Measurements from ENCODE around the gene NAV2.

The NAV2 gene

DNA sequence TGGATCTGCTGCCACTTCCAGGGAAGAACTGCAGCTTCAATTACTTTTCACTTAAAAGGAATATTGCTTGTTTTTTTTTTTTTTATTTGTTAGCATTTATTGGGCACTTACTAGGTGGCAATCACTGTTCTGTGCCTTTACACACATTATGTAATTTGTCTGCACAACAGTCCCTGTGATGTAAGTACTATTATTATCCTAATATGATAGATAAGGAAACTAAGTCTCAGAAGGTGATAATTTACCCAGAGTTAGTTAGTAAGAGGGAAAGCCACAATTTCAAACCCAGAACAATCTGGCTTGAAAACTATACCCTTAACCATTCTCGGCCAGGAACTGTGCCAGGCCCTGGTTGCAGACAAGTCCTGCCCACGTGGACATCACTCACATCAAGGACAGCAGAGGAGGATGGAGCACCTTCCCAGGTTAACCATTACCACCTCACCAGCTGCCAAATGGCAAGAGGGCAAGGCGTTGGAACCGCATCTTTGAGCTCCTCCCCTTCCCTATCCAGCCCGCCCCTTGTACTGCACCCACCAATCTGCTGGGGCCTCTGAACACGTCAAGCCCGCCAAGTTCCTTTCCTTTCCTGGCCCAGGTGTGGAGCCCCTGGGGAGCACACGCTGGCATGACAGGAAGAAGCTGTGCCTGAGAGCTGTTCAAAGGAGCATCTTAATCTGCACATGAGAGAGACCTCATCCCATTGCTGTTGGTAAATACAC, 78.4 kb downstream of the NAV2 start:
- no peaks in the 10 kb centered on the region for H3K9me3 ChIP-seq (ENCODE audit: low read depth, low read length)
- TF ChIP-seq FOXP2 (optimal IDR thresholded peaks at IDR 0.05; ENCODE audit: control extremely low read depth, extremely low read length, insufficient read depth) = no peak
- H3K36me3 ChIP-seq (ENCODE audit: insufficient read depth, low read length) = no peaks in the 10 kb centered on the region
- no peak overlapping the region for H3K4me3 ChIP-seq
- H3K9ac ChIP-seq (ENCODE audit: insufficient read length) = no peak overlapping the region
- no peak for DNase-seq (ENCODE audit: low read depth, low spot score)
- H3K27ac ChIP-seq = no peak overlapping the region

DNA sequence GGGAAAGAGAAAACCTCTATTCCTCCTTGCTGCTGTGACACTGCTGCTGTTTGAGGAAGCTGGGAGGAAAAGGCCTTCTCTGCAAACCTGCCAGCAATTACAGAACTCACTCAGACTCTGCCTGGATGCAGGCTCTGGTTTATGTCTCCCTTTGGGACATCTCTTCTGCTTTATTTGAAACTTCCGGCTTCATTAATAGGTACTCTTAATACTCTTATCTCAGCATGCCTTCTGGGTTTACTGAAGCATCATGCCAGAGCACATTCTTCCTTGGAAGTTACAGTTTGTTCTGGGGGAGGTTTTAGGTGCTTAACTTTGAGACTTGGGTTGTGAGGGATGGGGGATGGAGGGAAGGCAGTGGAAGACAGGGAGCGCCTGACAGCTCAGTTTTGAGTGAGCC, 79.9 kb downstream of the NAV2 start:
- no peaks in the 10 kb centered on the region for H3K36me3 ChIP-seq (ENCODE audit: insufficient read depth, low read length)
- H3K9ac ChIP-seq (ENCODE audit: insufficient read length) = no peak overlapping the region
- DNase-seq (ENCODE audit: low read depth, low spot score) = no peak
- no peak overlapping the region for H3K4me3 ChIP-seq
- H3K27ac ChIP-seq = no peak overlapping the region
- H3K9me3 ChIP-seq (ENCODE audit: low read depth, low read length) = no peaks in the 10 kb centered on the region
- TF ChIP-seq FOXP2 (optimal IDR thresholded peaks at IDR 0.05; ENCODE audit: control extremely low read depth, extremely low read length, insufficient read depth) (no peak), POLR2AphosphoS5 (IDR thresholded peaks at IDR 0.05; ENCODE audit: borderline replicate concordance, low read depth, low read length) (no peak), EZH2 (IDR thresholded peaks at IDR 0.05) (no peak)

DNA sequence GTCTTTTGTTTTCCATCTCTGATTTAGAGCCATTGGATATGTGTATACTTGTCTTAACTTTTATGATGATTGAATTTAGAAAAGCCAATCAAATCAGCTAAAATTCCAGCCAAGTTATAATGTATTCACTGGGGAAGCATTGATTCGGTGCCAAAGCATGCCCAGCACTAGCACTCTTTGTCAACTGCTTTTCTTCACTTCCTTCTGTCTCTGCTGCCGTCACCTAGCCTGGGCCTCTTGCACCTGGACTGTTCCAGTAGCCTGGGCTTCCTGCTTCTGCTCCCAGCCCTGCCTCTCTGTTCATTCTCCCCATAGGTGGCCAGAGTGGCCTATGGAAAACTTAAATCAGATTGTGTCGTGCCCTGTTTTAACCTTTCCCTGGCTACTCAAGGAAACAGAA, 80.7 kb downstream of the NAV2 start:
- no peaks in the 10 kb centered on the region for H3K9me3 ChIP-seq (ENCODE audit: low read depth, low read length)
- H3K9ac ChIP-seq (ENCODE audit: insufficient read length) = no peak overlapping the region
- TF ChIP-seq POLR2AphosphoS5 (IDR thresholded peaks at IDR 0.05; ENCODE audit: borderline replicate concordance, low read depth, low read length) (no peak), EZH2 (IDR thresholded peaks at IDR 0.05) (no peak), FOXP2 (optimal IDR thresholded peaks at IDR 0.05; ENCODE audit: control extremely low read depth, extremely low read length, insufficient read depth) (no peak)
- DNase-seq (ENCODE audit: low read depth, low spot score) = no peak
- no peak overlapping the region for H3K27ac ChIP-seq
- H3K4me3 ChIP-seq = no peak overlapping the region
- H3K36me3 ChIP-seq (ENCODE audit: insufficient read depth, low read length) = no peaks in the 10 kb centered on the region

DNA sequence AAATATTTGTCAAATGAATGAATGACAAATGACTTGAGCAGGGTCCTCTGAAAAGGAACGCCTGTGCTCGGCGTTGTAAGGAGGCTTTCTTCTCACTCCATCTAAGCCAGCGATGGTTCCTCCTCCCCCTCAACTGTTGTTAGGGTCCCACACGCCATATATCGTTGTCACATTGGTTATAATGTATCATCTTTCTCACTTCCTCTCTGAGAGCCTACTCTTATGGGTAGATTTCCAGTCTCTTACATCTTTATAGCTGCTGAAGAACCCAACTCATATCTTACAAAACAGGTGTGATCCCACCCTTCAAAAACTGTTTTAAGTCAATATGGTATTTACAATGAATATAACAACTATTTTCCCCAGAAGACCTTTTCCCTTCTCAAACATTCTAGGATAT, 81.5 kb downstream of the NAV2 start:
- no peak overlapping the region for H3K9ac ChIP-seq (ENCODE audit: insufficient read length)
- TF ChIP-seq FOXP2 (optimal IDR thresholded peaks at IDR 0.05; ENCODE audit: control extremely low read depth, extremely low read length, insufficient read depth) (no peak), EZH2 (IDR thresholded peaks at IDR 0.05) (no peak), POLR2AphosphoS5 (IDR thresholded peaks at IDR 0.05; ENCODE audit: borderline replicate concordance, low read depth, low read length) (no peak)
- no peaks in the 10 kb centered on the region for H3K36me3 ChIP-seq (ENCODE audit: insufficient read depth, low read length)
- no peak overlapping the region for H3K27ac ChIP-seq
- DNase-seq (ENCODE audit: low read depth, low spot score) = no peak
- H3K4me3 ChIP-seq = no peak overlapping the region
- H3K9me3 ChIP-seq (ENCODE audit: low read depth, low read length) = no peaks in the 10 kb centered on the region

DNA sequence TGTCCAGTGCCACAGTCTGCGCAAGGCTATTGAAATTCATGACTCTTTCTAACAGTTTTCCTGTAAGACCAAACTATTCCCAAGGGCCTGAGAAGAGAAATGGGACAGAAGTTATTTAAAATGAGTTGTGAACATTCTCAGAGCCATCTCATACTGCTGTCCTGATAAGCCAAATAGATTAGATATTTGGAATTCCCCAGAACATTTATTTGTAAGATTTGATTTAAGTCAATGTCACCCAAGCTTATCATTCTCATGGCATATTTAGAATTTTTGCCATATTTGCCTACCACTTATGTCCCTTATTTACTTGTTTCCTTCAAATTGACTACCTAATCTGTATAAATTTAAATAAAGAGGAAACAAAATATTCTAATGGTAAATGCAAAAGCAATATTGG, 82.4 kb downstream of the NAV2 start:
- no peak for DNase-seq (ENCODE audit: low read depth, low spot score)
- Histone ChIP-seq H3K9ac (ENCODE audit: insufficient read length) (no peak overlapping the region), H3K27ac (no peak overlapping the region), H3K36me3 (ENCODE audit: insufficient read depth, low read length) (no peaks in the 10 kb centered on the region), H3K9me3 (ENCODE audit: low read depth, low read length) (no peaks in the 10 kb centered on the region), H3K4me3 (no peak overlapping the region)
- TF ChIP-seq EZH2 (IDR thresholded peaks at IDR 0.05) = no peak
- no peak for TF ChIP-seq POLR2AphosphoS5 (IDR thresholded peaks at IDR 0.05; ENCODE audit: borderline replicate concordance, low read depth, low read length)
- TF ChIP-seq FOXP2 (optimal IDR thresholded peaks at IDR 0.05; ENCODE audit: control extremely low read depth, extremely low read length, insufficient read depth) = no peak

DNA sequence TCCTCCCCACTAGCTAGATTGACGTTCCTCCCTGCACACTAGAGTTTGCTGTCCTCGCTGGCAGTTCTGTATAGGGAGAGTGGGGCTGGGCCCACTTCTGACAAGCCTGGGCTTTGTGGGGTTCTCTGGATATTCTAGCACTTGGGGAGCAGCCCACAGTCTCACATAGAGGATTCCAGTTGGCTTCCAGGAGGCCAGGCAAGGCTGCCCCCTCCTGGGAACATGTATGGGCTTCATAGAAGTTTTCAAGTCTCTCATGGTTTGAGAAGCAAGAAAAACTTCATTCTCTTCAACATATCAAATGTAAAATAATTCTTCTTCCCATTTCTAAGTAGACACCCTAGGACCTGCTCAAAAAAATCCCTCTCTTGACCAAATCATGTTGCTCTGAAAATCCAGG, 87.5 kb downstream of the NAV2 start:
- H3K9me3 ChIP-seq (ENCODE audit: low read depth, low read length) = no peaks in the 10 kb centered on the region

DNA sequence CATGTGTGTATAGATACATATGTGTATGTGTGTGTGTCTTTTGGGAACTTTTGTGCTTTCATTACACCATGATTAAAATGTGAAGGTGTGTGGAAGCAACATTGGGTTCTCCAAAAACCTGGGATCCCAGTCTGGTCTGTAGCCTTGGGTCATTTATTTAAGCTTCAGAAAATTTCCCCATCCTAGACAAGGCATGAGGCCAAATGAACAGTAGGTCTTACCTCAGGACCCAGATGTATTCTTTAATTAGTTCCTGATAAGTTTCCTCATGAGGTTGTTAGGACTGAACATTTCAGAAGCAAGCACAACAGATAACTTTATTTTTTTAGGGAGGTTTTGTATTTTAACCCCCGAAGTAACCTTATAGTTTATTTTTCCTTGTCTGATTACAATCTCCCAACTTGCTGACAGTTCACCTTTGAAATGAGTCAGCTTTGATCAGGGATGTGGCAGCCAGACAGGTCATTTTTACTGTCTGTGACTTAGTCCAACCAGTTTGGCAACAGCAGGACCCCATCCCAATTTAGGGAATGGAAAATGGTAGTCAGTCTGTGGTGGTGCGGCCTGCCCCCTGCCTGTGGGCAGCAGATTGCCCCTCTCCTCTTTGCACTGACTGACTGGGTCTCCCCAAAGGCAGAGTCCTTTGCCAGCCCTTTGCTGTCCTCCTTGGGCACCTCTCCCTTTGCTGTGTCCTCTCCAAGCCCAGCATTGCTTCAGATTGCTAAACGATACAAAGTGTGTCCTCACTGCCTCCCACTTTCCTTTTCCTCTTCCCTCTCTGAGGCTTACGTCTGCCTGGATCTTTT, 88.3 kb downstream of the NAV2 start:
- Histone ChIP-seq H3K9ac (ENCODE audit: insufficient read length) (no peak overlapping the region), H3K36me3 (ENCODE audit: insufficient read depth, low read length) (no peaks in the 10 kb centered on the region), H3K9me3 (ENCODE audit: low read depth, low read length) (no peaks in the 10 kb centered on the region), H3K27ac (no peak overlapping the region), H3K4me3 (no peak overlapping the region)
- TF ChIP-seq POLR2AphosphoS5 (IDR thresholded peaks at IDR 0.05; ENCODE audit: borderline replicate concordance, low read depth, low read length) (no peak), FOXP2 (optimal IDR thresholded peaks at IDR 0.05; ENCODE audit: control extremely low read depth, extremely low read length, insufficient read depth) (no peak), EZH2 (IDR thresholded peaks at IDR 0.05) (no peak)
- DNase-seq (ENCODE audit: low read depth, low spot score) = no peak

More for the DNA sequence above, 87.5 kb downstream of the NAV2 start:
- no peak overlapping the region for H3K4me3 ChIP-seq
- H3K27ac ChIP-seq = no peak overlapping the region
- no peak for DNase-seq (ENCODE audit: low read depth, low spot score)
- TF ChIP-seq EZH2 (IDR thresholded peaks at IDR 0.05) (no peak), FOXP2 (optimal IDR thresholded peaks at IDR 0.05; ENCODE audit: control extremely low read depth, extremely low read length, insufficient read depth) (no peak), POLR2AphosphoS5 (IDR thresholded peaks at IDR 0.05; ENCODE audit: borderline replicate concordance, low read depth, low read length) (no peak)
- no peaks in the 10 kb centered on the region for H3K36me3 ChIP-seq (ENCODE audit: insufficient read depth, low read length)
- no peak overlapping the region for H3K9ac ChIP-seq (ENCODE audit: insufficient read length)

DNA sequence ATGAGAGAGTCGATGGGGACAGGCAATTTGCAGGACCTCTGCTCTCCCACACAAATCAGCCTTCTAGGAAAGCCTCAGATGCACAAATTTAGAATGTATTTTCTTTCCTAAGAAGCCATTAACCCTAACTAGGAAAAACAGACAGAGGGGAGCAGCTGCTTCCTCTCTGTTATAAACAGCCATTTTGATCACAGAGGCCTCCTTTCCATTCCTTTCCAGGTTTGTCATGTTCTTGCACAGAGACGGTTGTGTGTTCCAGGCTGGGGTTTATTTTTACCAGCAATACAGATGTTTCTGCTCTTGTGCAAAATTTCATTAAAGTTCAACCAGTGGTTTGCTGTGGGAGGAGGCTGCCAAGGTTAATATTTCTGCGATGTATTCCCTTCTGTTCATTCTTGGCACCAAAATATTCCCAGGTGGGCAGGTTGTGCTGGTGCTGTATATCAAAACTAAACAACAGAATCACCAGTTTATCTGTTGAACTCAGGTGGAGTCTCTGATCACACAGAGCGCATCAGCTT, 90.2 kb downstream of the NAV2 start:
- no peak overlapping the region for H3K9ac ChIP-seq (ENCODE audit: insufficient read length)

More for the DNA sequence above, 90.2 kb downstream of the NAV2 start:
- no peak for TF ChIP-seq POLR2AphosphoS5 (IDR thresholded peaks at IDR 0.05; ENCODE audit: borderline replicate concordance, low read depth, low read length)
- no peak overlapping the region for H3K4me3 ChIP-seq
- no peaks in the 10 kb centered on the region for H3K36me3 ChIP-seq (ENCODE audit: insufficient read depth, low read length)
- H3K27ac ChIP-seq = no peak overlapping the region
- no peak for DNase-seq (ENCODE audit: low read depth, low spot score)
- H3K9me3 ChIP-seq (ENCODE audit: low read depth, low read length) = no peaks in the 10 kb centered on the region

All from SK-N-MC (cell line).